Gastroesophageal sphincter (tissue), 4 donors: Measurements from ENCODE around the gene PLN. TPM values are rescaled to one million over a fixed set of nuclear protein-coding genes. Genes with fewer than 3 reads are reported as not detected.

Experiments
- total RNA-seq, 4 donors: library from RNA; depleted of rRNA; stranded (reverse); fragments of >200 nt; gene quantifications; one replicate each; pipeline ENCODE4 v1.1.0, GENCODE V29; 2016

The PLN gene
- total RNA-seq, 4 donors from 2014 or later = 318 to 555 (median 484) TPM

Other genes starting within 250 kb of the PLN start
- 10 to 100 TPM; 10.9 to 22.6 (median 16.7) TPM for gene CEP85L, start 103.3 kb downstream of the PLN start, total RNA-seq